HG03103 (cell line): ENCODE measurements around the gene ITPR2.
"Not testable (repeated sequence)": the region's sequence is repeated elsewhere in the genome, so short reads cannot be mapped to it uniquely, and the experiment has no call there.

Experiments used
- ATAC-seq: cut with Tn5 transposase; IDR thresholded peaks from one replicate; pipeline ENCODE4 v1.9.1; 2021; ENCODE audit warnings: low read depth; ENCODE audit not compliant: unreplicated experiment

The ITPR2 gene

DNA sequence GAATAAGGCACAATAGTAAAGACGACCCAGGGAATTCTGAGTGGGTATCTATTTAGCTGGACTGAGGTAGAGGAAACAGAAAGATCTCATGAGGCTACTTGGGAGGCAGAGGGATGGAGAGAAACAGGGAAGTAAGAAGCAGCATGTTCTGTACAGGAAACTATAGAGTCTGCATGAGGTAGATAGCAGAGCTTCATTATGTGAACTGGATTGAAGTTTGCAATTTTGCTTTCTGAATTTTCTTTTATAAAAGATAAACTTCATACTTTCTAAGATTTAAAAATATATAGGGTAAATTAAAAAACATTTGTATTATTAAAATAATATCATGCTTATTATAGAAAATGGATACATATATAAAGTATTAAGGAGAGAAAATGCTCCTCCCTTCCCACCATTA lies 399.3 kb downstream of the ITPR2 start:
- not testable (repeated sequence) for ATAC-seq

- ATAC-seq, result no peak
Observed at GRCh38 chr12:26431211-26431610, 401.8 kb downstream of the ITPR2 start.

DNA sequence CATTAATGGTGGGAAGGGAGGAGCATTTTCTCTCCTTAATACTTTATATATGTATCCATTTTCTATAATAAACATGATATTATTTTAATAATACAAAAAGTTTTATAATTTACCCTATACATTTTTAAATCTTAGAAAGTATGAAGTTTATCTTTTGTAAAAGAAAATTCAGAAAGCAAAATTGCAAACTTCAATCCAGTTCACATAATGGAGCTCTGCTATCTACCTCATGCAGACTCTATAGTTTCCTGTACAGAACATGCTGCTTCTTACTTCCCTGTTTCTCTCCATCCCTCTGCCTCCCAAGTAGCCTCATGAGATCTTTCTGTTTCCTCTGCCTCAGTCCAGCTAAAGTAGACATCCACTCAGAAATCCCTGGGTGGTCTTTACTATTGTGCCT lies 402.4 kb downstream of the ITPR2 start:
- not testable (repeated sequence) for ATAC-seq

DNA sequence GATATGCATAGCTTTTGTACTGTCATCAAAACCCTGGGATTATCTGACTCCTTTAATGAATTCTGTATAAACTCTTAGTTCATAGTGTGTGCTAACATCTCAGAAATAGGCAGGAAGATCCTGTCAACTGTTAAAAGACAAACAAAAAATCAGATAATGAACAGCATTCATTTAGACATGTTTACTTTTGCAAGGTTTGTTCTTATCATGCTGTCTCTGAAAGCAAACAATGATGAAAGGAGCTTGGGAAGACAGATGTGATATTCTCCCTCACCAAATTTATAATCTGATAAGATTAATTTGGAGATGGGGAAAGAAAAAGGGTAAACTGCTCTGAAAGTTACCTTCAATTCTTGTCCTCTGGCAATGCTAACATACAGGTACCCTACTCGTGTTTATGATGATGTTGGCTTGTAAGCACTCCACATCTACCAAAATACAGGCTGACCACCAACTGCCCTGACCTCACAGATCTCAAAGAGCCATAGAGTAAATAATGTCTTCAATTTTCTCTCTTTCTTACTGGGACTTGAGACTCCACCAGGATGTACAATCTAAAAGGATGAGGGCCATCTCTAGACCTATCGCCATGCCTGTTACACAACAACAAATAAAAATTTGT lies 403.8 kb downstream of the ITPR2 start:
- ATAC-seq, result no peak

GRCh38 chr12:26428420-26428819 lies 404.6 kb downstream of the ITPR2 start:
- no peak for ATAC-seq

DNA sequence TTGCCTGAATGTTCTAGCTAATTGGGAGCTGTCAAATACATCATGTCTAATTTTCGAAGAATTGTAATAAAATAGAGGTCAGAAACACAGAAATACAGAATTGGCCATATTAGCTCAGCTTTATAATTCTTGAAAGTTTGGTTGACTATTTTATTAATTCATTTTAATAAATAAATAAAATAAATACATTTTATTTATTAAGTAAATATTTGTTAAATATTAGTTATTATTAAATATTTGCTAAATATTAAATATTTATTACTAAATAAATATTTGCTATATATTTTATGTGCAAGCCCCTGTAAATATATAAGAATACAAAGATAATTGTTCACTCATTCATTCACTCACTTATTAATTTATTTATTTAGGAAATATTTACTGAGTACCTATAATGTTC lies 406.3 kb downstream of the ITPR2 start:
- no peak for ATAC-seq

- ATAC-seq, result no peak
Observed at GRCh38 chr12:26425587-26426260, 407.3 kb downstream of the ITPR2 start.

DNA sequence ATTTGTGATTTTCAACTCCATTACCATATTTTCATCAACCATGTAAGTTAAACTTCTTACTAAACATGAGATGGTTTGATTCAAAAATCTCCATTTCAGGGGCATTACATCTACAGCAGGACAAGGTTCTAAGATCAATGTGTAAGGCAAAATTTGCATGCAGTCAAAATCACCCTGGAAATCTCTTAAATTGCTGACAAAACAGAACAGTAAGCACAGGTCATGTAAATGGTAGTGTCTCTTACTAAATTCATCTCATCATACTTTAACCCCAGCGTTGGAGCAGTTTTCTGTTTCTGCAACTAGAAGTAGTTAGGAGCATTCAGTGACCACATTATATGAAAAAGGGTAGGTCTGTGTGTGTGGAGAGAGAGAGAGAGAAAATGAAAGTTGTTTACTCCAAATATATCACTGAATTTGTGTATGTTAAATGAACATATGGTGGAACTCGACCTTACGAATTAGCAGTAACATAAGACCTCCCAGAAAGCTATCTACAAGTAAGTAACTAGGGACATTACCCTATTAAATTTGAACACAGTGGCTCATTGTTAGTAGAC lies 410.1 kb downstream of the ITPR2 start:
- no peak for ATAC-seq

DNA sequence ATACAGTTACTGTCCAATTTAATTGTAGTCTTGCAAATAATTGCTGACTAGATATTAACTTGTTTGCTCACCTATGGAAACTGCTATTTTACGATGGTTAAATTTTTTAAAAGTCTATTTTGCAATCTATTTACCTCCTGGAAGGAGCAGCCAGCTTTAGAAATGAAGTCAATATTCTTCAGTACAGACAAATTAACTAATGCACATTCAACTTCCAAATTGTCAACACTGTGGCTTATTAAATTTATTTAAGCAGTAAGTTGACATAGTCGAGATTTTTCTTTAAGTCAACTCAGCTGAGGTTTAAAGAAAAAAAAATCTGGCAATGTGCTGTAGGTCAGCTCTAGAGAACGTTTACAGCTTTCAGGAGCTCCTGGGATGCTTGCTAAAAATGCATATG lies 416.4 kb downstream of the ITPR2 start:
- no peak for ATAC-seq

- ATAC-seq, result no peak
Observed at GRCh38 chr12:26410689-26411088, 422.3 kb downstream of the ITPR2 start.

DNA sequence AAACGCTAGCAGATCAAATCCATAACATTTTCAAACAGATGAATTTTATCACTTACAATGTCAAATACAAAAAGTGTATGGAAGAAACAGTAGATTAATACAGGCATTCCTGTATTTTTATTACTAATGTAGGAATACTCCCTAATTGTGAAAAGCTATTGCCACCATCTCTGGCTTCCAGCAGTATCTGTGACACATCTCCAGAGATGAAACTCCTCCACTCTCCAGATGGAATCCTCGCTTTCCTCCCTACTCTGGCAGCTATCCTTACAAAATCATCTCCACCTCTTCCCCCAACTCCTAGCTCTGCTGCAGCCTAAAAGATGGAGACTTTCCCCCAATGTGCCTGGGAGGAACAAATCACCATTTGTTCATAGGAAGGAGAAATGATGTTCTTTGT lies 426.2 kb downstream of the ITPR2 start:
- no peak for ATAC-seq

DNA sequence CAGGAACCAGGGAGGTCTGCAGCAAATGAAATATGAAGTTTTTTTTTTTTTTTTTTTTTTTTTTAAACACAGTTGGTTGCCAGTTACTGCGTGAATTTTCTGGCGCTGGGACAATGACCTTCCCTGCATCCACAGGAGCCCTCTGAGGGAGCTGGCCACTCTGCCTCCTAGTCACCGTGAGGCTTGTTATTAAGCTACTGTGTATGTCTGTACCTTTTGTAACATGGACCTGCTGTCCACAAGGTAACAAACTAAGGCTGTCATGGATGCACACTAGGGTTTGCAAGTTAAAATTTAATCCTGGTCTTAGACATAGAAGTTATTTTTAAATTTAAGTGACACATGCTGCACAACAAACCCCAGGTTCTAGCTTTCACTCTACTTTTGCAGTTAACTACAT lies 426.6 kb downstream of the ITPR2 start:
- no peak for ATAC-seq

GRCh38 chr12:26403601-26404000 lies 429.4 kb downstream of the ITPR2 start:
- no peak for ATAC-seq

GRCh38 chr12:26402648-26403047 lies 430.3 kb downstream of the ITPR2 start:
- ATAC-seq, result no peak

DNA sequence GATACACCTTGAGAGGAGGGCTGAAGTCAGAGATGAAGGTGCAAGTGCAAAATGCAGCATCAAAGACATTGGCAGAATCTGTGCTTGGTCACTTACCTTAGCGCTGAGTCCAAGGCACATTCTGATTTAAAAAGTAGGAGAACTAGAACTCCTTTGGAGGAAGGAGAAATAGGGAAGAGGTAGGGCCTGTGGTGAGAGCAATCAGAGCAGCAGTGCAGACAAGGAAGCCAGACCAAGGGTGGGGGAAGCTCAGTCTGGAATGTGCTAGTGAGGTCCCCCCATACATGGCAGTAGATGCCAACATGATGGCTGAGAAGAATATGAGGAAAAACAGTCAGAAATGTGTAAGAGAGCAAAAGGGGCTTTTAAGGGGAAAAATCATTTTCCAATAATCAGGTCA lies 431.1 kb downstream of the ITPR2 start:
- ATAC-seq, result no peak

DNA sequence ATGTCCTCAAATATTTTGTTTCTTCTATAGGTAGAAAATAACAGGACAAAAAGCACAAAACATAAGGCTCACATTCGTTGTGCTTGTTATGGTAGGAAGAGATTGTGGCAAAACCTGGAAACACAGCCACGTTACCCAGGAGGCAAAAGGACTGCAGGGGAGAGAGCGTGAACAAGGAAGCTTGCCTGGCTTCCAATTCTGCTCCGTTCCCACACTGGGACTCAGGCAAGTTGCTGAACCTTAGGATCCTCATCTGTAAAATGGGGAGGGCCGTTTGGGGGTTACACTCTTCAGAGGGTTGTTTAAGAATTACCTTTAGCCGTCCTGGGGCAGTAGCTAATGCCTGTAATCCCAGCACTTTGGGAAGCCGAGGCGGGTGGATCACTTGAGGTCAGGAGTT lies 432.4 kb downstream of the ITPR2 start:
- ATAC-seq, result no peak

- ATAC-seq, result no peak
Observed at GRCh38 chr12:26399381-26399780, 433.6 kb downstream of the ITPR2 start.

DNA sequence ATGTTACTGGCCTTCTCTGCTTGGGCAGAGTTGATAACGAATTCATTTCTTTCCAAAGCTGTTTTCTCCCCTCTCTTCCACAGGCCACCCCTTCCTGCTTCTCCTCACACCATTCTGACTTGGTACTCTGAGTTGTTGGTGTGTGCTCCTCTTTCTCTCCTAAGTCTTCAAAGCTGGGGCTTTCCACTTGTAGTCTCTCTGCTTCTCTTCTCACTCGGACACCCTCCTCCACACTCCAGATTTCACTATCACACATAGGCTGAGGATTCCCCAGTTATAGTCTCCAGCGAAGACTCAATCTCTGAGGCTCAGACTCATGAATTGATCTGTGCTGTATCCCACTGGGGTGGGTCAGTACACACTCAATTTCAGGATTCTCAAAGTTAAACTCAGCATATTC lies 436.6 kb downstream of the ITPR2 start:
- ATAC-seq, result no peak

DNA sequence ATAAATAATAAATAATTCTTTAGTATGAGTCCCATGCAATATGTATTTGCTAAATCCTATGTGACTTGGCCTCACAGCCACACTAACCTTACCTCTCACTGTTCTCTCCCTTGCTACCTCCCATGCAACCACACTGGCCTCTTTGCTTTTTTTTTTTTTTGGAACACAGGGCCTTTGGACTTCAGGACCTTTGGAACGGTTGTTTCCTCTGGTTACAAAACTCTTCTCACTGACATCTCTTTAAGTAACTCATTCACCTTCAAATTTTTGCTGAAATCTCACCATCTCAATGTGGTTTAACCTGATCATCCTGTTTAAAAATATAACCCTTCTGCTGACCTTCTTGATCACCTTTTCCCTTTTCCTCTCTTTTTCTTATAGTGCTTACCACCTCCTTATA lies 443.7 kb downstream of the ITPR2 start:
- ATAC-seq, result no peak

DNA sequence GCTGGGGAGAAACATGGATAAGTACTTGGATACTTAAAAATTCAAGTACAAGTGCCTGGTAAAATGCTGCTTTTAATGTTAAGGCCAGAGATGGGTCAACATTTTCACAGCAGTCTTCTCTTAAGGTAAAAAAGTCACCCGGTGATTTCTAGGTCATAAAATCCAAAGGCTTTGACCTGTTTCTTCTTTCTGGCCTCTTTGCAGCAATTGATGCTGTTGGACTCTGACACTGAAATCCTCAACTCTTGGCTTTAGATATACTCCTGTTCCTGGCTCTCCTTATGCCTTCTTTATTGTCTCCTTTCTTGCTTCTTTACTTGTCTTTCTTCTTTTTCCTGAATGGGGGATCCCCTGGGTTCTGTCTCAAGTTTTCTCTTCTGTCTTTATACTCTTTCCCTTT lies 448.5 kb downstream of the ITPR2 start:
- ATAC-seq, result no peak

- ATAC-seq, result no peak
Observed at GRCh38 chr12:26383041-26383440, 450.0 kb downstream of the ITPR2 start.

DNA sequence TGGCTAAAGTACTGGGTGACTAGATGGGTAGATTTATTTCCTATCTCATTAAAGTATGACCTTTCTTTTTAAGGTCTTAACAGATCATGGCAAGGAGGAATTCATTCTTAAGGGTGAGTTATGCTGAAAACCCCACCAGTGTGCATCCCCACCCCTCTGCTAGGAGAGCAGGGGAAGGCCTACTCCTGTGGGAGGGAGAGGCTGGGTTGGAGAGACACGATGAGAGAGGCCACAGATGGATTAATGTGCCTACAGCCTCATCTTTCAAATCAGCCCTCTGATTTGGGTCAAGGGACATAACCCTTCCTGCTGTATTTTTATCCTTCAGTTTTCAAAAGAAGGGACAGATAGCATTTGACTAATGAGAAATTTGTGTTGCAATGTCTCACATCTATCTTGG lies 452.1 kb downstream of the ITPR2 start:
- no peak for ATAC-seq
